Heart right ventricle (tissue), 16 donors: ENCODE results near the gene SEC14L1. TPM values are rescaled to one million over a fixed set of nuclear protein-coding genes. Genes with fewer than 3 reads are reported as not detected.

Experiments
- ATAC-seq, 8 donors: fragments of 200-7000 bp; cut with Tn5 transposase; one replicate each; pipeline ENCODE4 v1.9.1; 2020; ENCODE audit warnings: mild to moderate bottlenecking in 8 of 8, moderate library complexity in 8 of 8, moderate number of reproducible peaks in 1 of 8
- DNase-seq, 2 donors: peaks; one replicate each; pipeline ENCODE4 v3.0.0-alpha.2; 2020
- H3K27ac ChIP-seq, 10 donors: fragments of 200-600 bp; sonication (generic) in 2 of 10; one replicate each; pipeline versions ENCODE4 v1.5.0 to v1.8.0; 2020 to 2022; ENCODE audit warnings: mild to moderate bottlenecking in 3 of 10
- H3K27me3 ChIP-seq, 7 donors: fragments of 200-600 bp; one replicate each; pipeline ENCODE4 v1.8.0; 2021 to 2022; ENCODE audit warnings: mild to moderate bottlenecking in 2 of 7
- H3K36me3 ChIP-seq, 9 donors: fragments of 200-600 bp; sonication (generic) in 1 of 9; one replicate each; pipeline versions ENCODE4 v1.5.0 to v1.8.0; 2020 to 2022; ENCODE audit warnings: mild to moderate bottlenecking in 2 of 9
- H3K4me1 ChIP-seq, 9 donors: fragments of 200-600 bp; sonication (generic) in 1 of 9; one replicate each; pipeline versions ENCODE4 v1.5.0 to v1.8.0; 2020 to 2022; ENCODE audit warnings: mild to moderate bottlenecking in 4 of 9
- H3K4me3 ChIP-seq, 10 donors: fragments of 200-600 bp; sonication (generic) in 2 of 10; one replicate each; pipeline versions ENCODE4 v1.5.0 to v1.8.0; 2020 to 2022; ENCODE audit warnings: mild to moderate bottlenecking in 7 of 10, moderate library complexity in 2 of 10
- H3K9me3 ChIP-seq, 11 donors: fragments of 200-600 bp in 10 of 11; sonication (generic) in 2 of 11; one replicate each; pipeline versions ENCODE4 v1.5.0 to v1.8.0; 2013 to 2022; ENCODE audit warnings: mild to moderate bottlenecking in 2 of 11, control low read depth in 1 of 11, moderate library complexity in 1 of 11
- WGBS, 2 donors: extraction: QIAGEN DNeasy Blood & Tissue Kit; methylation state at CpG; one replicate each; pipeline ENCODE4 v1.1.7; 2013; ENCODE audit warnings: inconsistent platforms in 1 of 2; 5-methylcytosine and 5-hydroxymethylcytosine counted together
- intact Hi-C, 10 donors: fragments of 100-400 bp; cut with DNase I; formaldehyde crosslinking; loops; one replicate each; pipeline versions ENCODE4 v1.11.1 to v1.14.2; 2022
- polyA plus RNA-seq, 2 donors: library from polyadenylated mRNA; stranded (reverse); fragments of 200-250 nt; gene quantifications; one replicate each; pipeline ENCODE4 v1.2.3, GENCODE V29; 2013
- total RNA-seq, 10 donors: library from RNA; stranded (reverse); fragmentation: NEBNext Ultra II Directional in 3 of 10; extraction: Animal tissue kit (Norgen Biotek cat#: 25700) in 3 of 10; gene quantifications; one replicate each; pipeline versions ENCODE4 v1.2.1 to v1.2.4, GENCODE V29; 2021 to 2023
- TF ChIP-seq, protein P1 (sequence below), 9 donors: fragments of 200-600 bp; sonication (generic) in 2 of 9; IDR thresholded peaks; one replicate each; pipeline versions ENCODE4 v1.5.0 to v1.8.0; 2021 to 2022; ENCODE audit warnings: antibody characterized with exemption in 9 of 9, mild to moderate bottlenecking in 5 of 9, moderate library complexity in 1 of 9
- donor health status: Arrhythmogenic right ventricular cardiomyopathy.
- donor health status: ischemic (EF 13 %, LVEDD 7.1; RV severe dilation, severe dysfunction).
- donor health status: healthy with polysubstance abuse.
- donor health status: DM: no; HTN: yes; CAD: no.
- donor health status: DM: no; HTN: no; CAD: no.
- donor health status: ischemic (EF 25% LVEDD 6.9; RV normal size, moderate dysfunction).
- donor health status: ischemic (EF 25% LVEDD 5.7; RV mildly dilated, moderate dysfunction).
- donor health status: healthy.
- donor health status: DM: yes; HTN: yes; CAD: no.
- donor health status: Ischemic cardiomyopathy.
- donor health status: ischemic (EF 35%, LVEDD 5.7; RV mildly dilated, moderate dysfunction).
- donor health status: nonischemic (EF 11% LVEDD 7.7; RV severe dilation, severe dysfunction).
- donor health status: DM: yes; HTN: yes; CAD: no.
- donor health status: PGD.
- donor health status: ischemic (EF 29% LVEDD 5.4; RV normal size, mild dysfunction).
- donor health status: nonischemic (EF 23%, LVEDD 6.1; RV moderate dilation, normal function).

SEC14L1 gene
- total and polyA plus RNA-seq, 12 donors, result 36.1 to 88.8 (median 50.0) TPM

DNA sequence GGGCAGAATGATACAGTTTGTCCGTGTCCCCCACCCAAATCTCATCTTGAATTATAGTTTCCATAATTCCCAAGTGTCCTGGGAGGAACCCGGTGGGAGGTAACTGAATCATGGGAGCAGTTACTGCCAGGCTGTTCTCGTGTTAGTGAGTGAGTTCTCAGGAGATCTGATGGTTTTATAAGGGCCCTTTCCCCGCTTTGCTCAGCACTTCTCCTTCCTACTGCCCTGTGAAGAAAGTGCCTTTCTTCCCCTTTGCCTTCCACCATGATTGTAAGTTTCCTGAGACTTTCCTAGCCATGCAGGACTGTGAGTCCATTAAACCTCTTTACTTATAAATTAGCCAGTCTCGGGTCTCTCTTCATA lies 28.9 kb upstream of the SEC14L1 start:
- 60 to 64% methylated on average over 5 of the region's 5 CpGs for WGBS, 2 donors
- ATAC-seq (no peak), DNase-seq (no peak)
- Histone ChIP-seq H3K9me3 (no peaks in the 10 kb centered on the region), H3K27me3 (no peaks in the 10 kb centered on the region), H3K4me1 (peaks cover 15 to 75% (median 66%) of the 10 kb centered on the region in 9 donors), H3K4me3 (no peak overlapping the region), H3K27ac (peak overlapping the region; percentile 66 to 91 (median 87)), H3K36me3 (no peaks in the 10 kb centered on the region)
- TF ChIP-seq, protein P1, sequence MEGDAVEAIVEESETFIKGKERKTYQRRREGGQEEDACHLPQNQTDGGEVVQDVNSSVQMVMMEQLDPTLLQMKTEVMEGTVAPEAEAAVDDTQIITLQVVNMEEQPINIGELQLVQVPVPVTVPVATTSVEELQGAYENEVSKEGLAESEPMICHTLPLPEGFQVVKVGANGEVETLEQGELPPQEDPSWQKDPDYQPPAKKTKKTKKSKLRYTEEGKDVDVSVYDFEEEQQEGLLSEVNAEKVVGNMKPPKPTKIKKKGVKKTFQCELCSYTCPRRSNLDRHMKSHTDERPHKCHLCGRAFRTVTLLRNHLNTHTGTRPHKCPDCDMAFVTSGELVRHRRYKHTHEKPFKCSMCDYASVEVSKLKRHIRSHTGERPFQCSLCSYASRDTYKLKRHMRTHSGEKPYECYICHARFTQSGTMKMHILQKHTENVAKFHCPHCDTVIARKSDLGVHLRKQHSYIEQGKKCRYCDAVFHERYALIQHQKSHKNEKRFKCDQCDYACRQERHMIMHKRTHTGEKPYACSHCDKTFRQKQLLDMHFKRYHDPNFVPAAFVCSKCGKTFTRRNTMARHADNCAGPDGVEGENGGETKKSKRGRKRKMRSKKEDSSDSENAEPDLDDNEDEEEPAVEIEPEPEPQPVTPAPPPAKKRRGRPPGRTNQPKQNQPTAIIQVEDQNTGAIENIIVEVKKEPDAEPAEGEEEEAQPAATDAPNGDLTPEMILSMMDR (IDR thresholded peaks at IDR 0.05), result no peak
- intact Hi-C loops, result loop anchor here in 1 of 10 donors (2.0 kb wide), 1 partner anchor 13 kb away; no protein-coding TSS in a partner anchor

DNA sequence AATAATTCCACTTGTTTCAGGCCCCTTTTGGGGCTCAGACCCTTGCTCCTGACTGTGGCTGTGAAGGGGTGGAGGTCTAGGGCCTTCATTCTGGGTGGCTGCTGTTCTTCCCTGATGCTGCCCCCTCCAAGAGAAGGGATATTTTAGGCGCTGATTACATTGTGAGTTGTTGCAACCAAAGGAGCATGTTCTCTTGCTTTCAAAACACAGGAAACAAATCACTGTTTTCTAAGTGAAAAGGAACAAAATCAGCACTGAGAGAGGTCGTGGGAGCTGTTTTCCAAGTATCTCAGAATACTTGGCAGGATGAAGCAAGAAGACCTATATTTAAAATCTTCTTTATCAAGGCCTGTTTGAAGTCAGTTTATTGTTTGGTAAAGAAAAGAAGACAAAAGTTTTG lies 25.3 kb upstream of the SEC14L1 start:
- Histone ChIP-seq H3K36me3 (no peaks in the 10 kb centered on the region), H3K4me1 (peaks cover 18 to 72% (median 65%) of the 10 kb centered on the region in 9 donors), H3K27me3 (no peaks in the 10 kb centered on the region), H3K9me3 (no peaks in the 10 kb centered on the region), H3K27ac (peak overlapping the region; percentile 59 to 96 (median 86)), H3K4me3 (no peak overlapping the region)
- TF ChIP-seq, protein P1 (IDR thresholded peaks at IDR 0.05), result no peak
- 41 to 42% methylated on average over 2 of the region's 2 CpGs for WGBS, 2 donors
- DNase-seq (no peak), ATAC-seq (peak in 2 of 8 donors; percentile 16 to 38)
- intact Hi-C loops, result no loop called here

DNA sequence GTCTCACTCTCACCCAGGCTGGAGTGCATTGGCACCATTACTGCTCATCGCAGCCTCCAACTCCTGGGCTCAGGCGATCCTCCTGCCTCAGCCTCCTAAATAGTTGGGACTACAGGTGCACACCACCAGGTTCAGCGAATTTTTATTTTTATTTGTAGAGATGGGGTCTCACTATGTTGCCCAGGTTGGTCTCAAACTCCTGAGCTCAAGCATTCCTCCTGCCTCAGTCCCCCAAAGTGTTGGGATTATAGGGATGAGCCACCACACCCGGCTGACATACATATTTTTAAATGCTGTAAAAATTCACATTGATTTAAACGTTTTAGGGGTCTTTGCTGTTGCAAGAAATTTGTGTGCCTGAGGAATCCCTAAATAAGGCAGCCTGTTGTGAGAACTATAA lies 24.8 kb upstream of the SEC14L1 start:
- DNase-seq, result no peak
- no peaks in the 10 kb centered on the region for H3K9me3 ChIP-seq

DNA sequence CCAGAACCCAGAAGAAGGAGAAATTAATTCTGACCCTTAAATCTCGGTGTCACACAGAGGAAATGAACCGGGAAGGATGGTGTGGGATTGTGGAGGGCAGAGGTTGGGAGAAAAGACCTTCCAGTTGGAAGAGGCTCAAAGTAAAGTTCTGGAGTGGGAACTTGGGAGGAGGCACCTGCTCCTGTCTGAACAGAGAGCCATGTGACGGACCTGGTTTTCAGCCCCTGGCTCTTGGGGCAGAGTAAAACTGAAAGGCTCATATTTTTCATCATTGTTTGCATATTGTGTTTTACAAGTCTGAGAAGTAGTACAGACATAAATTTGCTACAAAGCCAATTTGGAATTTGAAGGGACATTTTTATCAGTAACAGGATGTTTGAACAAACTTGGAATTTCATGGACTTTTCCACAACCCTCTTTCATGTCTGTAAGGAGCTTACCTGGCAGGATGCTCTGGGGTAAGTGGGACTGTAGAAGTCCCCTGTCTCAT lies 24.4 kb upstream of the SEC14L1 start:
- TF ChIP-seq, protein P1 (IDR thresholded peaks at IDR 0.05), result no peak
- no peaks in the 10 kb centered on the region for H3K27me3 ChIP-seq
- H3K4me3 ChIP-seq, result no peak overlapping the region
- intact Hi-C loops, result no loop called here
- H3K36me3 ChIP-seq, result no peaks in the 10 kb centered on the region
- no peak for DNase-seq
- H3K27ac ChIP-seq, result peak overlapping the region; percentile 61 to 96 (median 86)
- peaks cover 23 to 73% (median 66%) of the 10 kb centered on the region in 9 donors for H3K4me1 ChIP-seq
- WGBS, 2 donors, result 56 to 59% methylated on average over 3 of the region's 3 CpGs
- H3K9me3 ChIP-seq, result no peaks in the 10 kb centered on the region
- ATAC-seq, result peak in 4 of 8 donors; percentile 16 to 24 (median 17)

More for the DNA sequence above, 24.8 kb upstream of the SEC14L1 start:
- no peak overlapping the region for H3K4me3 ChIP-seq
- WGBS, 2 donors, result 80 to 88% methylated on average over 5 of the region's 5 CpGs
- peaks cover 20 to 72% (median 66%) of the 10 kb centered on the region in 9 donors for H3K4me1 ChIP-seq
- TF ChIP-seq, protein P1 (IDR thresholded peaks at IDR 0.05), result no peak
- H3K27ac ChIP-seq, result peak overlapping the region; percentile 61 to 96 (median 86)
- no peaks in the 10 kb centered on the region for H3K36me3 ChIP-seq
- no peak for ATAC-seq
- intact Hi-C loops, result no loop called here
- H3K27me3 ChIP-seq, result no peaks in the 10 kb centered on the region
